Measurements from ENCODE around the gene PRKAG2. TPM values are rescaled to one million over a fixed set of nuclear protein-coding genes. Genes with fewer than 3 reads are reported as not detected.

The PRKAG2 gene
- polyA plus RNA-seq, 3 donors = 29.2 to 59.8 (median 30.9) TPM

DNA sequence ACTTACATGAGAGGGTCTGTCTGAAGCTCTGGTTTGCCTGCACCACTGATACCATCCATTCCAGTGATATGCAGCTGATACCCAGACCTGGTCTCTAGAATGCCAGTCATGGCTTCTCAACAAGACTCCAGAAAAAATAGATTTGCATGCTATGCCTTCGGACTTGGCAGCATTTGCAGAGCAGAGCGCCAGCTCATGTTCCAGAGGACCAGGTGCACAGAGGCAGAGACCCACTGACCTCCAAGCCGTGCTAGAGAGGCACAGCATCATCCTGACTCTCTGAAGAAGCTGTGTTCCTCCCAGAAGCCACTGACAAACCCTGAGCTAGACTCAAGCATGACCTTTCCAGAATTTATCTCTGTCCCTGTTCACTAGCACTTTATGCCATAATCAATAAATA lies 6.9 kb upstream of the PRKAG2 start:
- H3K9me3 Mint-ChIP-seq = peaks cover 0 to 1% (median 0%) of the 10 kb centered on the region in 7 donors
- no peak overlapping the region for H2AFZ ChIP-seq (ENCODE audit: insufficient read depth, low read depth, low read length, poor library complexity, severe bottlenecking)
- no peak overlapping the region for H3K9ac ChIP-seq (ENCODE audit: insufficient read depth, low read length, poor library complexity, severe bottlenecking)
- no peaks in the 10 kb centered on the region for H3K79me2 ChIP-seq (ENCODE audit: insufficient read depth, low read length)
- H3K4me3 ChIP-seq (replicated peaks in 1 of 3; ENCODE audit: low read depth in 2 of 3, low read length in 3 of 3) = no peak overlapping the region
- H3K27me3 Mint-ChIP-seq (ENCODE audit: low read depth in 3 of 3) = peaks cover 3 to 10% (median 10%) of the 10 kb centered on the region in 3 donors
- TF ChIP-seq, protein P1, sequence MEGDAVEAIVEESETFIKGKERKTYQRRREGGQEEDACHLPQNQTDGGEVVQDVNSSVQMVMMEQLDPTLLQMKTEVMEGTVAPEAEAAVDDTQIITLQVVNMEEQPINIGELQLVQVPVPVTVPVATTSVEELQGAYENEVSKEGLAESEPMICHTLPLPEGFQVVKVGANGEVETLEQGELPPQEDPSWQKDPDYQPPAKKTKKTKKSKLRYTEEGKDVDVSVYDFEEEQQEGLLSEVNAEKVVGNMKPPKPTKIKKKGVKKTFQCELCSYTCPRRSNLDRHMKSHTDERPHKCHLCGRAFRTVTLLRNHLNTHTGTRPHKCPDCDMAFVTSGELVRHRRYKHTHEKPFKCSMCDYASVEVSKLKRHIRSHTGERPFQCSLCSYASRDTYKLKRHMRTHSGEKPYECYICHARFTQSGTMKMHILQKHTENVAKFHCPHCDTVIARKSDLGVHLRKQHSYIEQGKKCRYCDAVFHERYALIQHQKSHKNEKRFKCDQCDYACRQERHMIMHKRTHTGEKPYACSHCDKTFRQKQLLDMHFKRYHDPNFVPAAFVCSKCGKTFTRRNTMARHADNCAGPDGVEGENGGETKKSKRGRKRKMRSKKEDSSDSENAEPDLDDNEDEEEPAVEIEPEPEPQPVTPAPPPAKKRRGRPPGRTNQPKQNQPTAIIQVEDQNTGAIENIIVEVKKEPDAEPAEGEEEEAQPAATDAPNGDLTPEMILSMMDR (IDR thresholded peaks at IDR 0.05) = no peak
- peaks cover 10% of the 10 kb centered on the region for H3K4me1 Mint-ChIP-seq
- H3K9me3 ChIP-seq (replicated peaks in 1 of 2; ENCODE audit: control insufficient read depth in 1 of 2, insufficient read depth in 1 of 2, low read length in 2 of 2) = no peaks in the 10 kb centered on the region
- H3K27ac ChIP-seq (ENCODE audit: low read depth in 1 of 2, low read length in 2 of 2) = no peak overlapping the region
- no peaks in the 10 kb centered on the region for H3K27me3 ChIP-seq (ENCODE audit: control insufficient read depth in 2 of 2, insufficient read depth in 2 of 2, low read length in 2 of 2)
- H3K36me3 Mint-ChIP-seq = peaks cover 0 to 3% of the 10 kb centered on the region in 2 donors
- whole genome bisulfite sequencing (ENCODE audit: insufficient coverage) = 100% methylated on average over 3 of the region's 3 CpGs
- no peaks in the 10 kb centered on the region for H3K36me3 ChIP-seq (replicated peaks in 1 of 2; ENCODE audit: control insufficient read depth in 1 of 2, insufficient read depth in 2 of 2, low read length in 2 of 2)
- H3K27ac Mint-ChIP-seq = no peak overlapping the region
- intact Hi-C loops (cut with micrococcal nuclease) = no loop called here
- H3K4me2 ChIP-seq (replicated peaks; ENCODE audit: extremely low read depth, low read length, poor library complexity, severe bottlenecking) = no peak overlapping the region
- no peaks in the 10 kb centered on the region for H4K20me1 ChIP-seq (ENCODE audit: insufficient read depth, low read length)
- DNase-seq = no peak
- peaks cover 0 to 2% of the 10 kb centered on the region in 2 donors for H3K4me1 ChIP-seq (ENCODE audit: control insufficient read depth in 1 of 2, insufficient read depth in 2 of 2, low read length in 2 of 2)
- H3K4me3 Mint-ChIP-seq = no peak overlapping the region

DNA sequence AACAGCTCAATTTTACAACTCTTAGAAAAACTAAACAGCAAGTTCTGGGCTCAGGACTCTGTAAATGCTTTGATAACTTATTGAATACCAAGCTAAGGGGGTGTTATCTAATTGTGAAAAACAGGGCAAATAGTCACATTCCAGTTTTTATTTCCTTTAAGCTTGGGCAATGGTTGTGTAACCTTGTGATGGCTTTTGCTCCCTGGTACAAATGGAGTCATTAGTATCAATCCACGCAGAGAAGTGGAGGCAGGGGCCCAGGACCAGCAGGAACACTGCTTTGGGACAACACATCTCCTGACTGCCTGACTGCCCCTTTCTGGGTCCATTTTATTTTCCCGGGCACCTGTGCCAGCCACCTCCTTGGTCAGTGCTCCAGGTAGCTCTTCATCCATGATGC lies 5.8 kb upstream of the PRKAG2 start:
- Mint-ChIP-seq H3K27ac (no peak overlapping the region), H3K27me3 (ENCODE audit: low read depth in 3 of 3) (peaks cover 3 to 13% (median 10%) of the 10 kb centered on the region in 3 donors), H3K4me3 (no peak overlapping the region), H3K9me3 (peaks cover 0 to 1% (median 0%) of the 10 kb centered on the region in 7 donors), H3K36me3 (peaks cover 0 to 3% of the 10 kb centered on the region in 2 donors), H3K4me1 (peaks cover 14% of the 10 kb centered on the region)
- Histone ChIP-seq H3K4me1 (ENCODE audit: control insufficient read depth in 1 of 2, insufficient read depth in 2 of 2, low read length in 2 of 2) (peaks cover 7 to 10% of the 10 kb centered on the region in 2 donors), H3K79me2 (ENCODE audit: insufficient read depth, low read length) (no peaks in the 10 kb centered on the region), H3K9me3 (replicated peaks in 1 of 2; ENCODE audit: control insufficient read depth in 1 of 2, insufficient read depth in 1 of 2, low read length in 2 of 2) (no peaks in the 10 kb centered on the region), H3K27ac (ENCODE audit: low read depth in 1 of 2, low read length in 2 of 2) (no peak overlapping the region), H3K36me3 (replicated peaks in 1 of 2; ENCODE audit: control insufficient read depth in 1 of 2, insufficient read depth in 2 of 2, low read length in 2 of 2) (no peaks in the 10 kb centered on the region), H3K4me3 (replicated peaks in 1 of 3; ENCODE audit: low read depth in 2 of 3, low read length in 3 of 3) (no peak overlapping the region), H4K20me1 (ENCODE audit: insufficient read depth, low read length) (no peaks in the 10 kb centered on the region), H3K27me3 (ENCODE audit: control insufficient read depth in 2 of 2, insufficient read depth in 2 of 2, low read length in 2 of 2) (no peaks in the 10 kb centered on the region), H3K9ac (ENCODE audit: insufficient read depth, low read length, poor library complexity, severe bottlenecking) (no peak overlapping the region), H2AFZ (ENCODE audit: insufficient read depth, low read depth, low read length, poor library complexity, severe bottlenecking) (no peak overlapping the region), H3K4me2 (replicated peaks; ENCODE audit: extremely low read depth, low read length, poor library complexity, severe bottlenecking) (no peak overlapping the region)
- DNase-seq = no peak
- 92% methylated on average over 2 of the region's 2 CpGs for WGBS (ENCODE audit: insufficient coverage)
- intact Hi-C loops (cut with micrococcal nuclease) = no loop called here
- TF ChIP-seq, protein P1 (IDR thresholded peaks at IDR 0.05) = no peak
